ENCODE results near the gene FBN1.

DNA sequence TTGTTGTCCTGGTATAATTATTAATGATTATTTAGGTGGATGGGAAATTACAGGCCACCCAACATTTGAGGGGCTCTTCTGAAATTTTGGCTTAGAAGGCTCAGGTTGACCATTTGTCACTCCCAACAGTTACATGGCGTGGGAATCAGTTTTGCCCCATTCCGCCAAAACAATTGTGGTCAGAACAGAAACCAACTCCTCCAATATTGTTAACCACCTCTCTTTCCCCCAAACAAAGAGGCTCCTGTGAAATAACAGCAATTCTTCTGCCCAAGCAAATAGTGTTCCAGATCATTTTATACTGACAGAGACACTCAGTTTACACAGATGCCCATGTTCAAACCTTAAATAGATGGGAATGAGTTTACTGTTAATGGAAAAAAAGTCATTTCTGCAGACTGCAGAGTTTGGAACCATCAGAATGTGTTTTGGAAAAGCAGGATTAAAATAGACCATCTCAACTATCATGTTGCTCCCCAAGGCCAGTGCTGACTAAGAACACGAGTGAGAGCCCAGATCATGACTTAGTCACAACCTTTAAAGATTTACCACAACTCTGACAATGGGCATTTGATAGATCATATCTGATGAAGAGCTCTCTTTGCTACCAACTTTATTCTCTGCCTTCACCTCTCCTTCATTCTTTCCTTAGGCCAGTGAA is 212.2 kb downstream of the FBN1 start:
- TF ChIP-seq POLR2A (IDR thresholded peaks at IDR 0.05; ENCODE audit: low read depth, low read length) = no peak
- no peak for TF ChIP-seq HDAC2 (IDR thresholded peaks at IDR 0.05)
- TF ChIP-seq FOXK2 (IDR thresholded peaks at IDR 0.05) = no peak
- TF ChIP-seq CREB1 (IDR thresholded peaks at IDR 0.05; ENCODE audit: low read depth) = no peak
- no peak for TF ChIP-seq SMAD1 (IDR thresholded peaks at IDR 0.05; ENCODE audit: low read depth, partially characterized antibody)
- TF ChIP-seq NR2C2 (IDR thresholded peaks at IDR 0.05; ENCODE audit: borderline replicate concordance, control insufficient read depth, insufficient read length, low read depth) = no peak
